Measurements from ENCODE around the gene PACSIN2. TPM values are rescaled to one million over a fixed set of nuclear protein-coding genes. Genes with fewer than 3 reads are reported as not detected.
A peak's percentile ranks its signal among the peaks of the same experiment; 100 is the strongest.

Gene PACSIN2
- total and polyA plus RNA-seq, 2 of the 13 experiments (the other 11 are each of a cell fraction or from before 2014, with no cell fraction given) = 54.1 to 68.8 TPM

DNA sequence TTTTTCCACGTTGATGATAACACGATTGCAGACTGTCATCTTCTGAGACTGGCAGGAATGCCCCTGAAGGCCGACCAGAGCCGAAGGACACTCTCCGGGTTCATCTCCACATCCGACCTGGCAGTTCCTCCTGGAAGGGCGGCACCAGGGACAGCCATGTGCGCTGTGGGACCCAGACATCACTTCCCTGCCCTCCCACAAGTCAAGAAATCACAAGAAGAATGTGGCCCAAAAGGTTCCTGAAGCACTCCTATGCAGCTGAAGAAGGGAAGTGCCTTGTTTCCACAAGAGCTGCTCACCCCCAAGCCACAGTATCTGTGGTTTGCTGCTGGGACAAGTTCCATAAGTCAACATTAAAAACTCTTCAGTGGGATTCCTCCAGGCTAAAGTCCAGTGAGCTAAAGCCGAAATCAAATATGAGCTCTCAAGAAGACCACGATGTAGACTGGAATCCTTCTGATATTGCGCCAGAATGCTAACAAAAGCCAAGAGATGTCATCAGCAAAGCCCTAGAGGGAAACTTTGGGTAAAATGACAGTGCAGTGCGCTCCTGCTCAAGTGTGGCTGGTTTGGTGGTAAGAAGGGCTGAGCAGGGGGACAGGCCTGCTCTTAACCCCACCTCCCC, 21.2 kb downstream of the PACSIN2 start (continued):
- no peak for TF ChIP-seq MXD3 (CRISPR knock-in tag; IDR thresholded peaks at IDR 0.05)
- TF ChIP-seq NFATC3 (CRISPR knock-in tag; IDR thresholded peaks at IDR 0.05) = no peak
- TF ChIP-seq SIN3B (IDR thresholded peaks at IDR 0.05; ENCODE audit: low read length) = no peak
- peak; percentile 70; the same call in 1 of the 2 replicates for TF ChIP-seq SATB2 (CRISPR knock-in tag; IDR thresholded peaks at IDR 0.05)
- peak; percentile 98 for TF ChIP-seq CEBPB (IDR thresholded peaks at IDR 0.05; ENCODE audit: borderline replicate concordance, low read depth, low read length)
- TF ChIP-seq ZFP90 (CRISPR knock-in tag; IDR thresholded peaks at IDR 0.05; ENCODE audit: borderline replicate concordance) = 0 out of 2 replicates have a peak, but pooled peaks have one; percentile 31
- no peak for TF ChIP-seq TBP (CRISPR knock-in tag; IDR thresholded peaks at IDR 0.05)
- peak; percentile 72; the same call in 1 of the 2 replicates for TF ChIP-seq ZNF263 (CRISPR knock-in tag; IDR thresholded peaks at IDR 0.05)
- no peak for TF ChIP-seq TRAFD1 (CRISPR knock-in tag; IDR thresholded peaks at IDR 0.05; ENCODE audit: borderline replicate concordance)
- no peak for TF ChIP-seq MAZ (IDR thresholded peaks at IDR 0.05; ENCODE audit: borderline replicate concordance, low read depth, low read length)
- TF ChIP-seq MAZ (CRISPR knock-in tag; IDR thresholded peaks at IDR 0.05; ENCODE audit: low read depth) = peak; percentile 76
- TF ChIP-seq, protein P1, sequence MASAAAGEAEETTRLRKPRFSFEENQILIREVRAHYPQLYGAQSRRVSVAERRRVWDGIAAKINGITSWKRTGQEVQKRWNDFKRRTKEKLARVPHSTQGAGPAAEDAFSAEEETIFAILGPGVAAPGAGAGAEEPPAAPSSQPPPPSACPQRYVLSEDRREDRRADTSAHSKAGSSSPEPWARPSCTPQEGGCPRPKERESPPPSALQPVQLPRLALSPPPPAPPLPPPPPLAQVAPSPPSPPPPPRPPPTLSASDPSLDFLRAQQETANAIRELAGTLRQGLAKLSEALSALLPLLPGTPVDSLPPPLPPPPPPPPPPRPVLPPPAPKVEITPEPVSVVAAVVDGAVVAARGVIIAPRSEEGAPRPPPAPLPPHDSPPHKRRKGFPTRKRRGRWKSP (CRISPR knock-in tag; IDR thresholded peaks at IDR 0.05) = peak; percentile 61; the same call in 1 of the 2 replicates
- TF ChIP-seq KAT8 (CRISPR knock-in tag; IDR thresholded peaks at IDR 0.05) = peak; percentile 45; the same call in 1 of the 2 replicates
- TF ChIP-seq ZNF260 (CRISPR knock-in tag; IDR thresholded peaks at IDR 0.05; ENCODE audit: borderline replicate concordance, low read depth) = no peak
- peak; percentile 88 for TF ChIP-seq DPF2 (CRISPR knock-in tag; IDR thresholded peaks at IDR 0.05; ENCODE audit: borderline replicate concordance, low read depth)
- TF ChIP-seq, protein P2, sequence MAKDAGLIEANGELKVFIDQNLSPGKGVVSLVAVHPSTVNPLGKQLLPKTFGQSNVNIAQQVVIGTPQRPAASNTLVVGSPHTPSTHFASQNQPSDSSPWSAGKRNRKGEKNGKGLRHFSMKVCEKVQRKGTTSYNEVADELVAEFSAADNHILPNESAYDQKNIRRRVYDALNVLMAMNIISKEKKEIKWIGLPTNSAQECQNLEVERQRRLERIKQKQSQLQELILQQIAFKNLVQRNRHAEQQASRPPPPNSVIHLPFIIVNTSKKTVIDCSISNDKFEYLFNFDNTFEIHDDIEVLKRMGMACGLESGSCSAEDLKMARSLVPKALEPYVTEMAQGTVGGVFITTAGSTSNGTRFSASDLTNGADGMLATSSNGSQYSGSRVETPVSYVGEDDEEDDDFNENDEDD (CRISPR knock-in tag; IDR thresholded peaks at IDR 0.05; ENCODE audit: borderline replicate concordance) = peak; percentile 18; the same call in 1 of the 2 replicates
- TF ChIP-seq ZNF20 (CRISPR knock-in tag; IDR thresholded peaks at IDR 0.05) = no peak
- peak; percentile 80 for TF ChIP-seq CBFB (CRISPR knock-in tag; IDR thresholded peaks at IDR 0.05)
- TF ChIP-seq, protein P3, sequence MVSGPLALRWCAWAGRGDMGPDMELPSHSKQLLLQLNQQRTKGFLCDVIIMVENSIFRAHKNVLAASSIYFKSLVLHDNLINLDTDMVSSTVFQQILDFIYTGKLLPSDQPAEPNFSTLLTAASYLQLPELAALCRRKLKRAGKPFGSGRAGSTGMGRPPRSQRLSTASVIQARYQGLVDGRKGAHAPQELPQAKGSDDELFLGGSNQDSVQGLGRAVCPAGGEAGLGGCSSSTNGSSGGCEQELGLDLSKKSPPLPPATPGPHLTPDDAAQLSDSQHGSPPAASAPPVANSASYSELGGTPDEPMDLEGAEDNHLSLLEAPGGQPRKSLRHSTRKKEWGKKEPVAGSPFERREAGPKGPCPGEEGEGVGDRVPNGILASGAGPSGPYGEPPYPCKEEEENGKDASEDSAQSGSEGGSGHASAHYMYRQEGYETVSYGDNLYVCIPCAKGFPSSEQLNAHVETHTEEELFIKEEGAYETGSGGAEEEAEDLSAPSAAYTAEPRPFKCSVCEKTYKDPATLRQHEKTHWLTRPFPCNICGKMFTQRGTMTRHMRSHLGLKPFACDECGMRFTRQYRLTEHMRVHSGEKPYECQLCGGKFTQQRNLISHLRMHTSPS (CRISPR knock-in tag; IDR thresholded peaks at IDR 0.05; ENCODE audit: low read depth) = no peak
- TF ChIP-seq, protein P4, sequence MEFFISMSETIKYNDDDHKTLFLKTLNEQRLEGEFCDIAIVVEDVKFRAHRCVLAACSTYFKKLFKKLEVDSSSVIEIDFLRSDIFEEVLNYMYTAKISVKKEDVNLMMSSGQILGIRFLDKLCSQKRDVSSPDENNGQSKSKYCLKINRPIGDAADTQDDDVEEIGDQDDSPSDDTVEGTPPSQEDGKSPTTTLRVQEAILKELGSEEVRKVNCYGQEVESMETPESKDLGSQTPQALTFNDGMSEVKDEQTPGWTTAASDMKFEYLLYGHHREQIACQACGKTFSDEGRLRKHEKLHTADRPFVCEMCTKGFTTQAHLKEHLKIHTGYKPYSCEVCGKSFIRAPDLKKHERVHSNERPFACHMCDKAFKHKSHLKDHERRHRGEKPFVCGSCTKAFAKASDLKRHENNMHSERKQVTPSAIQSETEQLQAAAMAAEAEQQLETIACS (CRISPR knock-in tag; IDR thresholded peaks at IDR 0.05) = no peak
- TF ChIP-seq YEATS2 (CRISPR knock-in tag; IDR thresholded peaks at IDR 0.05; ENCODE audit: borderline replicate concordance) = no peak
- no peak for TF ChIP-seq ADNP (CRISPR knock-in tag; IDR thresholded peaks at IDR 0.05)
- TF ChIP-seq PAX8 (CRISPR knock-in tag; IDR thresholded peaks at IDR 0.05; ENCODE audit: borderline replicate concordance) = no peak
